ENCODE data around the gene PAQR7.
A peak's percentile ranks its signal among the peaks of the same experiment; 100 is the strongest.

DNA sequence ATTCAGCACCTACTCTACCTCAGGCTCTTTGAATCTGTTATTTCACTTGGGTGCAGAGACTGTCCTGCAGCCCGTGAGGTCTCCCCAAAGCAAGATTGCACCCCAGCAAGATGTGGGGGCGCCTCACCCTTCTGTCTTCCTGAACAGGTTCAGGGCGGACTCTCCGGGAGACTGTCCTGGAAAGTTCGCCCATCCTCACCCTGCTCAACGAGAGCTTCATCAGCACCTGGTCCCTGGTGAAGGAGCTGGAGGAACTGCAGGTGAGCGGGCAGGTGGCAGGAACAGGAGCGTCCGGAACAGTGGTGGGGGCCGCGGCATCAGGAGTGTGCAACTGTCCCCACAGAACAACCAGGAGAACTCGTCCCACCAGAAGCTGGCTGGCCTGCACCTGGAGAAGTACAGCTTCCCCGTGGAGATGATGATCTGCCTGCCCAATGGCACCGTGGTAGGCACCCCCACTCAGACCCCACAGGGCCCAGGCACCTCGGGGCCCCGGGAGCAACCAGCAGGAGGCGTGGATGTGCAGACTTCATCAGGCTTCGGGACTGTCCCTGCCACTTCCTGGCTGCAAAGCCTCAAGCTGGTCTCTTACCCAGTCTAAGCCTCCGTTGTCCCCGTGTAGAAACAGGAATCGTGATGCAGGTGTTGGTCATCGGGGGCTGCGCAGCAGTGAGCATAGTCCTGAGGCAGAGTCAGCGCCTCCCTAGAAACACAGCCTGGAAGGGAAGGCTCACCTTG is 61.6 kb downstream of the PAQR7 start:
- TF ChIP-seq, protein P1, sequence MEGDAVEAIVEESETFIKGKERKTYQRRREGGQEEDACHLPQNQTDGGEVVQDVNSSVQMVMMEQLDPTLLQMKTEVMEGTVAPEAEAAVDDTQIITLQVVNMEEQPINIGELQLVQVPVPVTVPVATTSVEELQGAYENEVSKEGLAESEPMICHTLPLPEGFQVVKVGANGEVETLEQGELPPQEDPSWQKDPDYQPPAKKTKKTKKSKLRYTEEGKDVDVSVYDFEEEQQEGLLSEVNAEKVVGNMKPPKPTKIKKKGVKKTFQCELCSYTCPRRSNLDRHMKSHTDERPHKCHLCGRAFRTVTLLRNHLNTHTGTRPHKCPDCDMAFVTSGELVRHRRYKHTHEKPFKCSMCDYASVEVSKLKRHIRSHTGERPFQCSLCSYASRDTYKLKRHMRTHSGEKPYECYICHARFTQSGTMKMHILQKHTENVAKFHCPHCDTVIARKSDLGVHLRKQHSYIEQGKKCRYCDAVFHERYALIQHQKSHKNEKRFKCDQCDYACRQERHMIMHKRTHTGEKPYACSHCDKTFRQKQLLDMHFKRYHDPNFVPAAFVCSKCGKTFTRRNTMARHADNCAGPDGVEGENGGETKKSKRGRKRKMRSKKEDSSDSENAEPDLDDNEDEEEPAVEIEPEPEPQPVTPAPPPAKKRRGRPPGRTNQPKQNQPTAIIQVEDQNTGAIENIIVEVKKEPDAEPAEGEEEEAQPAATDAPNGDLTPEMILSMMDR (IDR thresholded peaks at IDR 0.05; ENCODE audit: low read depth, low read length, poor library complexity, severe bottlenecking) = peak; percentile 13
- TF ChIP-seq EZH2phosphoT487 (IDR thresholded peaks at IDR 0.05; ENCODE audit: borderline replicate concordance, low read length) = no peak

Data from DOHH2 (cell line).